Fibroblast of villous mesenchyme (primary cell): Measurements from ENCODE around the gene SLC9A6. TPM values are rescaled to one million over a fixed set of nuclear protein-coding genes. Genes with fewer than 3 reads are reported as not detected.

ENCODE experiments used
- DNase-seq: peaks from one replicate; pipeline ENCODE4 v3.0.0-alpha.2; 2010; ENCODE audit warnings: low read depth
- H3K4me3 ChIP-seq: 2 replicates; pipeline ENCODE4 v1.5.1; 2011; ENCODE audit warnings: low read depth, mild to moderate bottlenecking, low read length
- total RNA-seq: library from RNA; depleted of rRNA; stranded (reverse); fragments of >200 nt; gene quantifications from 2 replicates; pipeline ENCODE4 v1.2.3, GENCODE V29; 2012
- TF ChIP-seq, protein P1 (sequence below): IDR thresholded peaks from 2 replicates; pipeline ENCODE4 v1.5.1; 2012; ENCODE audit warnings: low read depth, mild to moderate bottlenecking, low read length; ENCODE audit not compliant: insufficient read depth

SLC9A6 gene
- total RNA-seq, 1 donor = 28.5 TPM

DNA sequence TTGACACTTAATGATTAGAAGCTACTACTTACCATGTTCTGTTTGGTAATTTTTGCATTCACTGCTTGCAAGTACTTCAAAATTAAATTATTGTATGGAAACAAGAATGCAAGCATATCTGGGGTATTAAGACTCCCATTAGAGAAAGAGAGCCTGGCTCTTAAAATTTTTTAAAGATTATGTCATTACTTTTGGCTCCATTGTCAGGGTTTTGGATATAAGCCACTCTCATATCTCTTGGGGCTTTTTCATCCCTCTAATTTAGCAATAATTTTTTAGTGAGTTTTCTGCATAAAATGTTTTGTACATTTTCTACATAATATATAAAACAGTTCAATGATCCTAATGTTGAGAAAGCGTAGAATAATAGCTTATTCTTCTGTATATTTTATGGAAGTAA lies 49.4 kb downstream of the SLC9A6 start:
- TF ChIP-seq, protein P1, sequence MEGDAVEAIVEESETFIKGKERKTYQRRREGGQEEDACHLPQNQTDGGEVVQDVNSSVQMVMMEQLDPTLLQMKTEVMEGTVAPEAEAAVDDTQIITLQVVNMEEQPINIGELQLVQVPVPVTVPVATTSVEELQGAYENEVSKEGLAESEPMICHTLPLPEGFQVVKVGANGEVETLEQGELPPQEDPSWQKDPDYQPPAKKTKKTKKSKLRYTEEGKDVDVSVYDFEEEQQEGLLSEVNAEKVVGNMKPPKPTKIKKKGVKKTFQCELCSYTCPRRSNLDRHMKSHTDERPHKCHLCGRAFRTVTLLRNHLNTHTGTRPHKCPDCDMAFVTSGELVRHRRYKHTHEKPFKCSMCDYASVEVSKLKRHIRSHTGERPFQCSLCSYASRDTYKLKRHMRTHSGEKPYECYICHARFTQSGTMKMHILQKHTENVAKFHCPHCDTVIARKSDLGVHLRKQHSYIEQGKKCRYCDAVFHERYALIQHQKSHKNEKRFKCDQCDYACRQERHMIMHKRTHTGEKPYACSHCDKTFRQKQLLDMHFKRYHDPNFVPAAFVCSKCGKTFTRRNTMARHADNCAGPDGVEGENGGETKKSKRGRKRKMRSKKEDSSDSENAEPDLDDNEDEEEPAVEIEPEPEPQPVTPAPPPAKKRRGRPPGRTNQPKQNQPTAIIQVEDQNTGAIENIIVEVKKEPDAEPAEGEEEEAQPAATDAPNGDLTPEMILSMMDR = no peak
- DNase-seq = no peak
- no peak overlapping the region for H3K4me3 ChIP-seq

DNA sequence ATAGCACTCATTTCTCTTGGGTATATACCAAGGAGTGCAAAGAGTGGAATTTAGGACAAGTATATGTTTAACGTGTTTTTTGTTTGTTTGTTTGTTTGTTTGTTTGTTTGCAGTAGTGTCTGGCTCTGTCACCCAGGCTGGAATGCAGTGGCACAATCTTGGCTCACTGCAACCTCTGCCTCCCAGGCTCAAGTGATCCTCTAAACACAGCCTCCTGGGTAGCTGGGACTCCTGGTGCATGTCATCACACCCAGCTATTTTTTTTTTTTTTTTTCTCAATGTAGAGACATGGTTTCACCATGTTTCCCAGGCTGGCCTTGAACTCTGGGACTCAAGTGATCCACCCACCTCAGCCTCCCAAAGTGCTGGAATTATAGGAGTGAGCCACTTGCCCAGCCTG lies 50.4 kb downstream of the SLC9A6 start:
- TF ChIP-seq, protein P1 = no peak
- DNase-seq = no peak
- H3K4me3 ChIP-seq = no peak overlapping the region

DNA sequence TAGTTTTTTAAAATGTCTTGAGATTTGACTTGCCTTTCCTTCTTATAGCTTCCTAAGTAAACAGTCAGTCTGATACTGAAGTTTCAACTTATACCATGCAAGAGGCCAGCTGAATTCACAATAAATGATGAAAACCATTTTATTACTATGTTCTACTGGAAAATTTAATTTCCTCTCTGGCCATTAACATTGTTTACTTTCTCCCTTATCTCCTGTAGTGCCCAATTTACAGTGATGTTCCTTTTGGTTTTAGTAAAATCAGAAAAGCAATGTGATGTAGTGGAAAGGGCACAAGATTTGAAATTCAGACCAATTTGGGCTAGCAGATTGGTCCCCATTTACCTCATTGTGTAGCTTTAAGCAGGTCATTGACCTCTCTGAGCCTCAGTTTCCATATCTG lies 54.2 kb downstream of the SLC9A6 start:
- no peak for DNase-seq
- TF ChIP-seq, protein P1 = no peak

DNA sequence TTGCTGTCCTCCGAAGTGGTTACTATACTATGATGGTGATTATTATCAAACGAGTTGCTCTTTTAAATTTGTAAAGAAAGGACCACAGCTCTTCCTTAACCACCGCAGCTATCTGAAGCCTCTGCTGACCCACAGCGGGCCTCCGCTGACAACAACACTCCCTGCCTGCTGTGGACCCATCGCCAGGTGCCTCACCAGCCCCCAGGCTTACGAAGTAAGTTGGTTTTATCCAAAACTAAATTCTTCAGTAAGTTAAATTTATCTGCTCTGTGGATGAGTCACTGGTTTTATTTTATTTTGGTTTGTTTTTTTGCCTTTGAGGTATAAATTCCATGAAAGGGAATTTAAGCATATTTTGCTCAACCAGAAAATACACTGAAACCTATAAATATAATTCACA lies 54.7 kb downstream of the SLC9A6 start:
- TF ChIP-seq, protein P1 = no peak
- no peak overlapping the region for H3K4me3 ChIP-seq
- peak; percentile 28 for DNase-seq

More for the DNA sequence above, 54.2 kb downstream of the SLC9A6 start:
- H3K4me3 ChIP-seq = no peak overlapping the region

DNA sequence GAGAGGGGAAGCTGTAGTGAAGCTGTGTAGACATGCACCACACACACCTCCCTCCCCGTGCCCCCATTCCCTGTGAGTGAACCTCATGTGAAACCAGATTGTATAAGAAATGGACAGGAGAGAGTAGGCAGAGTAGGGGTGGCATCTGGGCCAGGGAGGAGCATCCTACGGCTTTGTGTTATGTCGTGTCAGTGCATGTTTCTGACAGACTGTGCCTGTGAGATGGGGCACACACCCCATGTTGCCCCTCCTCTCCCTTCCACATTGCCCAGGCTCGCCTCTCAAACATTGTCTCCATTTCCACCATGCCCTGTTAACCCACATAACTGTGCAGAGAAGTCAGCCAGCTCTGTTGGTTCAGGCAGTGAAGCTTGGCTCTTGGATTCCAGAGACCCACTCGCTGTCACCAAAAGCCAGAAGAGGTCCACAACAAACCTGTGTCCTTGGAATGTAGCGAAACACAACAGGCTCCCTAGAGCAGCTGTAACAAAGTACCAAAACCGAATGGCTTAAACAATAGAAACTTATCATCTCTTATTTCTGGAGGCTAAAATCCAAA lies 56.1 kb downstream of the SLC9A6 start:
- no peak overlapping the region for H3K4me3 ChIP-seq
- no peak for DNase-seq
- TF ChIP-seq, protein P1 = no peak

DNA sequence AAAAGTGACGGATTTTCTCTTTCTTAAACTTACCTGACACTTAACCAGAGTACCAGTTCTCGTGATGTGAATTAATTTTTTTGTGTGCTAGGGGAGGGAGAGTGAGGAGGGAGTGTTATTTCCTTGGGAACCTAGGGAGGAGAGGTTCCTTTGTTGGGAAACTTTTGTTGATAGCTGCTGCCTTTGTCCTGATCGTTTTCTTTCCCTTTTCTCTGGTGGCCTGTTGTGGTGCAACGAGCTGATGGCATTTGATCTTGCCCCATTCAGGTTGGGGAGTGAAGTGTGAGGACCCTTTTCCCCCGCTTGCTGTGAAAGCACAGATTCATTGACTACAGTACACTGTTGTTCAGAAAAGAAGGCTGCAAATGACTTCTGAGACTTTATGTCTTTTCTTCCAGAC lies 59.8 kb downstream of the SLC9A6 start:
- TF ChIP-seq, protein P1 = no peak
- H3K4me3 ChIP-seq = no peak overlapping the region

More for the DNA sequence above, 59.8 kb downstream of the SLC9A6 start:
- no peak for DNase-seq
